ENCODE data around the gene TMC1.

- TF ChIP-seq CTCF (IDR thresholded peaks at IDR 0.05), result no peak
- no peak for TF ChIP-seq POLR2A (IDR thresholded peaks at IDR 0.05)
Measured at GRCh38 chr9:72883875-72884274, 362.5 kb downstream of the TMC1 start.
